ENCODE results near the gene PLPPR2.
"Not testable (repeated sequence)": the region's sequence is repeated elsewhere in the genome, so short reads cannot be mapped to it uniquely, and the experiment has no call there.

Gene PLPPR2

GRCh38 chr19:11378319-11379189 lies 23.3 kb downstream of the PLPPR2 start:
- peak overlapping the region; percentile 13 for H3K27ac ChIP-seq
- no peaks in the 10 kb centered on the region for H3K36me3 ChIP-seq (replicated peaks)
- in situ Hi-C loops (cut with HindIII; ENCODE audit: low pct_ligation_motif_present, low sequenced_read_pairs), result no loop called here
- peak; percentile 73 for DNase-seq
- H3K27me3 ChIP-seq (replicated peaks), result no peaks in the 10 kb centered on the region
- no peak overlapping the region for H3K4me3 ChIP-seq (ENCODE audit: low read depth, low read length)
- TF ChIP-seq CTCF (IDR thresholded peaks at IDR 0.05; ENCODE audit: low read depth, low read length, missing control alignments), result peak; percentile 64

GRCh38 chr19:11379269-11379845 lies 24.1 kb downstream of the PLPPR2 start:
- DNase-seq, result not testable (repeated sequence)

GRCh38 chr19:11379857-11380350 lies 24.7 kb downstream of the PLPPR2 start:
- Histone ChIP-seq H3K27ac (no peak overlapping the region), H3K4me3 (ENCODE audit: low read depth, low read length) (no peak overlapping the region)
- DNase-seq, result no peak

More at GRCh38 chr19:11379269-11379845, 24.1 kb downstream of the PLPPR2 start:
- H3K27me3 ChIP-seq (replicated peaks); in situ Hi-C loops (cut with HindIII; ENCODE audit: low pct_ligation_motif_present, low sequenced_read_pairs); H3K4me3 ChIP-seq (ENCODE audit: low read depth, low read length); H3K27ac ChIP-seq; H3K36me3 ChIP-seq (replicated peaks): not testable (repeated sequence)

GRCh38 chr19:11380653-11381537 lies 25.7 kb downstream of the PLPPR2 start:
- H3K27ac ChIP-seq, result peak overlapping the region; percentile 74
- peak; percentile 77 for TF ChIP-seq CTCF (IDR thresholded peaks at IDR 0.05; ENCODE audit: low read depth, low read length, missing control alignments)
- in situ Hi-C loops (cut with HindIII; ENCODE audit: low pct_ligation_motif_present, low sequenced_read_pairs), result no loop called here
- no peaks in the 10 kb centered on the region for H3K36me3 ChIP-seq (replicated peaks)
- H3K27me3 ChIP-seq (replicated peaks), result no peaks in the 10 kb centered on the region
- H3K4me3 ChIP-seq (ENCODE audit: low read depth, low read length), result peak overlapping the region; percentile 77
- DNase-seq, result peak; percentile 97

More at GRCh38 chr19:11379857-11380350, 24.7 kb downstream of the PLPPR2 start:
- Histone ChIP-seq H3K36me3 (replicated peaks) (no peaks in the 10 kb centered on the region), H3K27me3 (replicated peaks) (no peaks in the 10 kb centered on the region)
- TF ChIP-seq CTCF (IDR thresholded peaks at IDR 0.05; ENCODE audit: low read depth, low read length, missing control alignments), result no peak
- in situ Hi-C loops (cut with HindIII; ENCODE audit: low pct_ligation_motif_present, low sequenced_read_pairs), result no loop called here

GRCh38 chr19:11382898-11383705 lies 27.9 kb downstream of the PLPPR2 start:
- DNase-seq, result no peak
- no peak overlapping the region for H3K27ac ChIP-seq

More at GRCh38 chr19:11382898-11383705, 27.9 kb downstream of the PLPPR2 start:
- Histone ChIP-seq H3K4me3 (ENCODE audit: low read depth, low read length) (peak overlapping the region; percentile 45), H3K27me3 (replicated peaks) (no peaks in the 10 kb centered on the region), H3K36me3 (replicated peaks) (no peaks in the 10 kb centered on the region)
- peak; percentile 81 for TF ChIP-seq CTCF (IDR thresholded peaks at IDR 0.05; ENCODE audit: low read depth, low read length, missing control alignments)
- in situ Hi-C loops (cut with HindIII; ENCODE audit: low pct_ligation_motif_present, low sequenced_read_pairs), result no loop called here

Measured in brain microvascular endothelial cell (primary cell).